HG02840 (cell line): ENCODE results near the gene MAN2B2.
"Not testable (repeated sequence)": the region's sequence is repeated elsewhere in the genome, so short reads cannot be mapped to it uniquely, and the experiment has no call there.

Source experiments
- ATAC-seq: cut with Tn5 transposase; IDR thresholded peaks from one replicate; pipeline ENCODE4 v1.9.1; 2021; ENCODE audit warnings: mild to moderate bottlenecking, moderate library complexity, moderate number of reproducible peaks; ENCODE audit not compliant: unreplicated experiment, low FRiP score

Gene MAN2B2

GRCh38 chr4:6639137-6639680, 64.2 kb downstream of the MAN2B2 start:
- ATAC-seq: no peak

- peak; percentile 86 for ATAC-seq
Observed at GRCh38 chr4:6640292-6641163, 65.5 kb downstream of the MAN2B2 start, which contains the start of gene MRFAP1. Gene MRFAP1 (plus strand): TSS chr4:6640685. CDS start chr4:6640863, 178 bp downstream.

- peak; percentile 29 for ATAC-seq
Observed at GRCh38 chr4:6641164-6641970, 66.4 kb downstream of the MAN2B2 start.

GRCh38 chr4:6641971-6642320, 67.0 kb downstream of the MAN2B2 start:
- ATAC-seq: no peak

GRCh38 chr4:6643141-6643847, 68.3 kb downstream of the MAN2B2 start:
- no peak for ATAC-seq

- no peak for ATAC-seq
Observed at GRCh38 chr4:6644792-6645530, 70.0 kb downstream of the MAN2B2 start.

GRCh38 chr4:6647169-6647568, 72.2 kb downstream of the MAN2B2 start:
- no peak for ATAC-seq

- no peak for ATAC-seq
Observed at GRCh38 chr4:6647582-6648230, 72.7 kb downstream of the MAN2B2 start.

GRCh38 chr4:6649216-6649615, 74.2 kb downstream of the MAN2B2 start:
- ATAC-seq: no peak

GRCh38 chr4:6654211-6654610, 79.2 kb downstream of the MAN2B2 start:
- ATAC-seq: not testable (repeated sequence)

- not testable (repeated sequence) for ATAC-seq
Observed at GRCh38 chr4:6655291-6655690, 80.3 kb downstream of the MAN2B2 start.

GRCh38 chr4:6655924-6656323, 80.9 kb downstream of the MAN2B2 start:
- no peak for ATAC-seq

GRCh38 chr4:6657242-6658208, 82.5 kb downstream of the MAN2B2 start:
- ATAC-seq: no peak

- ATAC-seq: no peak
Observed at GRCh38 chr4:6658209-6658595, 83.2 kb downstream of the MAN2B2 start.

- no peak for ATAC-seq
Observed at GRCh38 chr4:6658597-6659075, 83.6 kb downstream of the MAN2B2 start.

- ATAC-seq: no peak
Observed at GRCh38 chr4:6659897-6660296, 84.9 kb downstream of the MAN2B2 start.

- ATAC-seq: no peak
Observed at GRCh38 chr4:6660430-6660829, 85.4 kb downstream of the MAN2B2 start.

- no peak for ATAC-seq
Observed at GRCh38 chr4:6662591-6662990, 87.6 kb downstream of the MAN2B2 start.
